ENCODE measurements around the gene B3GALT5.

The B3GALT5 gene

GRCh38 chr21:39610703-39611102, 2.0 kb upstream of the B3GALT5 start:
- no peak for DNase-seq

- DNase-seq, result no peak
Observed at GRCh38 chr21:39611551-39612190, 1.1 kb upstream of the B3GALT5 start.

GRCh38 chr21:39613041-39613934, 548 bp downstream of the B3GALT5 start:
- DNase-seq, result no peak

- DNase-seq, result no peak
Observed at GRCh38 chr21:39616211-39616772, 3.6 kb downstream of the B3GALT5 start.

- no peak for DNase-seq
Observed at GRCh38 chr21:39620856-39621255, 8.1 kb downstream of the B3GALT5 start.

- no peak for DNase-seq
Observed at GRCh38 chr21:39625211-39625895, 12.6 kb downstream of the B3GALT5 start.

GRCh38 chr21:39628385-39628784, 15.6 kb downstream of the B3GALT5 start:
- DNase-seq, result no peak

GRCh38 chr21:39630191-39630591, 17.5 kb downstream of the B3GALT5 start:
- no peak for DNase-seq

GRCh38 chr21:39630827-39631226, 18.1 kb downstream of the B3GALT5 start:
- no peak for DNase-seq

- DNase-seq, result no peak
Observed at GRCh38 chr21:39631842-39632562, 19.3 kb downstream of the B3GALT5 start.

- no peak for DNase-seq
Observed at GRCh38 chr21:39632796-39633442, 20.2 kb downstream of the B3GALT5 start.

- no peak for DNase-seq
Observed at GRCh38 chr21:39633770-39634181, 21.0 kb downstream of the B3GALT5 start.

GRCh38 chr21:39634507-39634906, 21.8 kb downstream of the B3GALT5 start:
- DNase-seq, result no peak

GRCh38 chr21:39637197-39637970, 24.6 kb downstream of the B3GALT5 start:
- no peak for DNase-seq

GRCh38 chr21:39637971-39638240, 25.2 kb downstream of the B3GALT5 start:
- DNase-seq, result no peak

GRCh38 chr21:39638281-39638680, 25.5 kb downstream of the B3GALT5 start:
- DNase-seq, result no peak

- DNase-seq, result no peak
Observed at GRCh38 chr21:39640754-39641153, 28.0 kb downstream of the B3GALT5 start.

GRCh38 chr21:39641827-39642450, 29.2 kb downstream of the B3GALT5 start:
- no peak for DNase-seq

- no peak for DNase-seq
Observed at GRCh38 chr21:39644062-39644560, 31.4 kb downstream of the B3GALT5 start.

- DNase-seq, result no peak
Observed at GRCh38 chr21:39645331-39645730, 32.6 kb downstream of the B3GALT5 start.

- no peak for DNase-seq
Observed at GRCh38 chr21:39647476-39647875, 34.7 kb downstream of the B3GALT5 start.
